ENCODE measurements around the gene KLHL42.
"Not testable (repeated sequence)": the region's sequence is repeated elsewhere in the genome, so short reads cannot be mapped to it uniquely, and the experiment has no call there.

Gene KLHL42

DNA sequence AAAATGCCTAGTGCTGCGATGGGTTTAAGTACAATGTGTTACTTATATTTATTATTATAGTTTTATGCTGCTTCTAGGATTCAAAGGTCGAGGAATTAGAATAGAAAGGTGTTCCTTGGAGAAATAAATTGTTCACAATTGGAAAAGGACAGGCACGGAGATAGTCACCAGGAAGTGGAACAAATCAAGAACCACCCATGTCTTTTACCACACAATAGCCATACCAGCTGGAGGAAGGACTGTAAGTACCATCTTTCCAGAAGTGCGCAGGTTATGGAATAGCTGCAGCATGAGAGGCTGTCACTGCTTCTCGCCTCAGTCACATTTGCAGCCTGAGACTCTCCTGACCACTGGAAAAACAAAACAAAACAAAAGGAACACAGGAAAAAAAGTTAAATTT is 40.5 kb downstream of the KLHL42 start:
- DNase-seq, result peak; percentile 42

DNA sequence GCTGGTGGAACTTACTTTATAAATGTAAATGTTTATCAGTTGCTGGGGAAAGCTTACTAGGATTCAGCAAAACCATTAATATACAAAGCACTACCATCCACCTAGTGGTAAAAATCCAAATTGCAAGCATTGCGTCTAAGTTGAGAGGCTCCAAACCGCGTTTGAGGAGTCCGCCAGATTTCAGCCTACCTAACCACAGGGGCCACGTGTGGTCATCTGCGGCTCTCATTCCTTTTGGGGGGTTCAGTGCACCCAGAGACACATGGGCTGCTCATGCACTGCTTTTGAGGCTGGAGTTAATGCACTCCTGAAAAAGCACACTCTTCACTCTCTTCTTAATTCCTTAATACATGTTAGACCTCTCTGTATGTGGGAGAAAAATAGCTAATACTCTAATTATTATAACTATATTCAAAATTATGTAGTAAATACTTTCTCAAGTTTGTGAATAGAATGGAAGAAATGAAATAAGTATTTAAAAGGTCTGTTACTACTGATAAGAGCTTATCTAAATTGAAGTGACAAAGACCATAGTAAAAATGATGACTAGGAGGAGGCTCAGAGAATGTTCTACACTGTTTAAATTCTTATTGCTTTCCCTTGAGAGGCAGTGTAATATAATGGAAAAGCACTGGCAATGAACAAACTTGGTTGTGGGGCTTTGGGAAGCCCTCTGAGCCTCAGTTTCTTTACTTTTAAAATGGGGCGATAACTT is 41.4 kb downstream of the KLHL42 start:
- DNase-seq, result peak; percentile 94

DNA sequence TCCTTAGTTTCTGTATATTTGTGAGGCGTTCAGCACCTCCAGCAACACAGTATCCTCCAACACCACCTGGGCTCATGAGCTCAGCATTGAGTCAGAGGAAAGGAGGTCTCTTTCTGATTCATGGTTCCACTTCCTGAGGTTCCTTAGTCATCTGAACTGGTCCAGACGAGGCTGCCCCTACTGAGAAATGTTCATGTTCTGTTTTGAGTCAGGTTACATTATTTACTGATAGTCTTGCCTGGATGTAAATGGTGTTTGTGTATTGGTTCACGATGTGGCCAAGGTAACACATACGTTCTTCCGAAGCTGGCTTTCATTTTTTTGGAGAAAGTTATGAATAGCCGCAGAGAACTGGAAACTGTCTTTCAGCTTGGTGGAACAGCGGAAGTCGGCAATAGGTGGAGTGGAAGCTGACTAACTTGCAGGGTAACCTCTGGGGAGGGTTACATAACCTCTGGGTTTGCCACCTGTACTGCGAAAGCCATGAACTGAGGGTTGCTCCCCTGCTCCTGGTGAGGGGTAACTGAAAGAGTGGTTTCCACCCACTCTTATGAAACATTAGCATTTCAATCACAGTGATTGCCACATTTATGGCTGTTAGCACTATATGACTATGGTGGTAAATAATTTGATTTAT is 42.2 kb downstream of the KLHL42 start:
- DNase-seq, result peak; percentile 30

DNA sequence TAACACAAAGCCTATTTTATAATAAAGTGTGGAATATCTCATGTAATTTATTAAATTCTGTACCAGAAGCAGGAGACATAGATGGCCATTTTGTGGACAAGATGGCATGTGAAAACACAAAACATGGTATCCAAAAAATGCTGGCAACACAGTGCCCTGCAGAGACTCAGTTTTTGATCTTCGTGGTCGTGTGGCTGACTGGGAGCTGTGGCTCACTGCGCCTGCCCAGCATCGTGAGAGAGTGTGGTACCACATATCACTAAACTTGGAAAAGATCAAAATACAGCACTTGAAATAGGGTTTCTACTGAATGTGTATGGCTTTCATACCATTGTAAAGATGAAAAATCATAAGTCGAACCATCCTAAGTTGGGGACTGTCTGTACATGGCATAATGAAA is 43.0 kb downstream of the KLHL42 start:
- no peak for DNase-seq

DNA sequence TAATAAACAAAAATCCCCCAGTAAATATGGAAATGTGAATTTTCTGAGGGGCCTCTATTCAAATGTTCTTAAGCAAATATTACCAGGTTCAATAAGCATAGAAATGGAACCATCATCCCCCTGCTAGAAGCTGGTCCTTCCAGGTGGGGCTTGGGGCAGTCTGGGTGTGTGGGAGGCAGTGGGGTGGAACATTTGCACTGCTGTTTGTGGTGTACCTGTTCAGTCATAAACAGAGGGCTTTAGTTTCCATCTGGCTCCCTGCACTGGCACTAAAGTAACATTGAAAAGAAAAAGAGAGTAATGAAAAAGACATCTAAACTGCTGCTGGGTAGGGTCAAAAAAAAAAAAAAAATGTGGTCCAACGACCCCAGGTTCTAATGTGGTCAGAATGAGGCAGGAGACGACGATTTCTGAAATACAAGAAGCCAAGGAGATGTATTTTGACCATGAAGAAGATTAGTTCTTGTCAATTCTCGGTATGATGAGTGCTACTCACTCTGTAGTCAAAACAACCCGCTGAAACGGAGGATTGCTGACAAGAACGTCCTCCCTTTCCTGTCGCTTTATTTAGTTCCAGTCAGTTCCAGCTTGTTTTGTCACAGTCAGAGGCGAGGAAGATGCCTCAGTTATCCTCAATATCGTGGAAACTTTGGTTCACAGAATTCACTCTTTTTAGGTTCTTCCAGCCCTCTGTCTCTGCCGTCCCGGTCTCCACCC is 44.3 kb downstream of the KLHL42 start:
- DNase-seq, result no peak

DNA sequence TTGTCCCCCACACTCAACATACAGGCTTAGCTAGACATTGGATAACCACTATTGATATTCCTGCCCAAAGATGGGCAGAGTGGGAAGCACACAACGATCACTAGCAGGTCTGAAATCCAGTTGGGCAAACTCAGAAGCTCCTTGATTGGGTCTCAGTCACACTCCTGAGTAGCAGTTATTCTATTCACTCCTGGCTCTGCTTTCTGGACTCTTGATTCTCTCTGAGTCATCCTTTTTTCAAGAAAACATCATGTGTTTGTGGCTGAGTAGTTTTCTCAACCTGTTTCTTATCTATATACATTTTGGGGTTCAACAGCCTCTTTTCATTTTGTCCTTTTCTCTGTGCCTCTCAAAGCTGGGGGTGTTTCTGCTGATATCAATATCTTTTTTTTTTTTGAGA is 46.0 kb downstream of the KLHL42 start:
- DNase-seq, result no peak

DNA sequence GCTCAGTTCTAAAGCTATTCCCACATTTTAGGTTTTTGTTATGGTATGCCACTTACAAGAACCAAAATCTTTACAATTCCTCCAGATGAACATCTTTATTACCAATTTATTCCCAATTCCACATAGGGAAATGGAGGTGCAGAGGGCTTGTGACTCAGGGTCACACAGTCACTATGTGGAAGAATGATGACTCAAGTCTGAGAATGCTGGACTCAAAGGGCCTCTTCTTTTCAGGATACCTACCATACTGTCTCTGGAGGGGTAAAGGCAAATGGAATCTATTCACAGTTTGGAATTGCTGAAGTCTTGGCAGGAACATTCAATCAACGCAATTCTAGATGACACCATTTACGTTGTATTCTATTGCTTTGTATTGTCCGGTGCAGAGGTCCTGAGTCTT is 48.2 kb downstream of the KLHL42 start:
- DNase-seq, result no peak

DNA sequence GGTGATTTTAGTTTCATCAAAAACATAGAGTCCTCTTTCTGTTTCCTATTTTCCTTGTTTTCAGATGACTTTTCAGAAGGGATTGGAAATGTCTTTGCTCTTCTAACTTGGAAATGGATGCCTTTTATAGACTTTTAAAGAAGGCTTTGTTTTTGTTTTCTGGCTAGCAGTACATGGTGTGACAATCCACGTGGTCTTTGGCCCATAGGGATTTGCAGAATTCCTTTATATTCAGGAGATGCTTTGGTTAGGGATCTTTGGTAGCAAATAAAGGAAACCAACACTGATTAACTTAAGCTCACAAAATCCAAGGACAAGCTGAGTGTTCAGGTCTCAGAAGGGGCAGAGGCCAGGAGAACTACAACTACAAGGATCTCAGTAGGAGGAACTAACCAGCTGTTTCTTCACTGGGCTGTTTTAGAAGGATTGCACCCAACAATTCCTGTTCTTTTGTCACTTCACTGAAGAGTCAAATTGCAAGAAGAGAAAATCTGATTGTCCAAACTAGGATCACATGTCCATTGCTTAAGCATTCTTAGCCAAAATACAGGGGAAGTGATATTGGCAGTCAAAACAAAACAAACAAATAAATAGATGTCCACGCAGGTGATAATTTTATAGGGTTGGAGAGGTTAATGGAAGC is 58.6 kb downstream of the KLHL42 start:
- DNase-seq, result no peak

DNA sequence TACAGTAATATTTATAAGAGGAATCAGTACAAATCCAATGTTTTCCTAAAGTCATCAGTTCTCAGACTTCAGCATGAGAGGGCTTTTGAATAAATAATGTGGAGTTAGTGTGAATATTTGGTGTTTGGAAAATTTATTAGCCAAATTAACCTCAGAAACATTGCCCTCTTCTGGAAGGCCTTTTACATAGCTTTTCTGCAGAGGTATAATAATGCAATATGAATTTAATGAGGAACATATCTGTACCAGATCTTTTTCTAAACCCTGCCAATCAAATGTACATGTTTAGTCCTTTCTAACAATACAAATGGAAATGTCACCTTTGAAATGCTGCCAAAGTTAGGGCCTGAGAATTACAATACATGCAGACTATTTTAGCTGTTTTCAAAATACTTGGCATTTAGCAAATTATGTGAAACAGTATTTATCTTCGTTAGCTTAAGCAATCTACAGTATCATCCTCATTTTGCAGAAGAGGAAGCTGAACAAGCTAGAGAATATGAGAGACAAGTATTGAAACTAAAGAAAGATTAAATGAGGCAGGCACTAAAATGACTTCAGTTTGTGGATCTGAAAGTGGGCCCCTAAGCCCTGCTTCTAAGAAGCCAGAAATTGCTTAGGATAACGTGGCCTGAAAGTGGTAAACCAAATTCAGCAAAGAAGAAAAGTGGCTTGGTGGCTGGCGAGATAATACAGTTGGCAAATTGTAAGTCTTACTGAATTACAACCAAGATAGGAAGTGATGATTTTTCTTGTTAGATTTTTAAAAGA is 60.4 kb downstream of the KLHL42 start:
- peak; percentile 23 for DNase-seq

DNA sequence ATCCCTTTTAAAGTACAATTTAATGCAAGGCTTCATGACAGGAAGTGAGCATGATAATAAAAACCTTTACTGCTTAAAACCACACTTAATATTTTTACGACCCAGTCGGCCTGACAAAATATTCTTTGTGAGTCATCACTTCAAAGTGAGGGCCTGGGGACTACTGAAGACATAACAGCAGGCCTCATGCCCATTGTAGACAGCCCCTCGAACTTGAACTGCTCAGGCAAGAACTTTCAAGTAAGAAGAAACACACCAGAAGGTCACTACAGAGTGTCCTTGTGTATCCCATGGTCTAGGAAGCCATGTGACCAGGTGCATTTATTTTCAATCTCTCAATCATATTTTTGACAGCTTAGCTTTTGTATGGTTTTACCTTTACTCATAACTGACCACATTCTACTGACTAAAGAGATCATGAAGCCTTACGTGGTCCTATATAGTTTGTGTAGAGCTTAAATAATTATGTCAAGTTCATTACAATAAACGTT is 61.4 kb downstream of the KLHL42 start:
- DNase-seq, result peak; percentile 70

DNA sequence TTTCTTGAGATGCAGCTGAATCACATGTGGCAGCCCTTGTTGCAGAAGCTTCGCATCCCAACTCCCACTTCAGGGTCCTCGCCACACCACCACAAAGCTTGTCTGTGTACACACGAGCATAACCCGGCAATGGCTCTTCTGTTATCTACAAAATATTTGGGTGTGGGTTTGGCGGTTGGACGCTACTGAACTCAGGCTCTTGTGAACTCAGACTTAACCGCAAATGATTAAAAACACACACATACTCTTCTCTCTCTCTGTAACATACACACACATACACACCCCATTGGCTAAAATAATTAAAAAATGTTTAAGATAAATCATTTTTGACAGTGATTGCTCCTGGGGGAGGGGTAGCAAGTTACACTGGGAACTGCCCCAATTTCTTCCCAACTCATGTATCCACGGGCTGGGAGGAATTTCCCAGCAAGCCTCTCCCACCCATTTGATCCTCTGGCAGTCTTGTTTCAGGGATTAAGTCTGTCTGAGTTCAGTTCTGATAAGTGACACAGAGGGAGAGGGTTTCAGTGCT is 63.7 kb downstream of the KLHL42 start:
- DNase-seq, result no peak

DNA sequence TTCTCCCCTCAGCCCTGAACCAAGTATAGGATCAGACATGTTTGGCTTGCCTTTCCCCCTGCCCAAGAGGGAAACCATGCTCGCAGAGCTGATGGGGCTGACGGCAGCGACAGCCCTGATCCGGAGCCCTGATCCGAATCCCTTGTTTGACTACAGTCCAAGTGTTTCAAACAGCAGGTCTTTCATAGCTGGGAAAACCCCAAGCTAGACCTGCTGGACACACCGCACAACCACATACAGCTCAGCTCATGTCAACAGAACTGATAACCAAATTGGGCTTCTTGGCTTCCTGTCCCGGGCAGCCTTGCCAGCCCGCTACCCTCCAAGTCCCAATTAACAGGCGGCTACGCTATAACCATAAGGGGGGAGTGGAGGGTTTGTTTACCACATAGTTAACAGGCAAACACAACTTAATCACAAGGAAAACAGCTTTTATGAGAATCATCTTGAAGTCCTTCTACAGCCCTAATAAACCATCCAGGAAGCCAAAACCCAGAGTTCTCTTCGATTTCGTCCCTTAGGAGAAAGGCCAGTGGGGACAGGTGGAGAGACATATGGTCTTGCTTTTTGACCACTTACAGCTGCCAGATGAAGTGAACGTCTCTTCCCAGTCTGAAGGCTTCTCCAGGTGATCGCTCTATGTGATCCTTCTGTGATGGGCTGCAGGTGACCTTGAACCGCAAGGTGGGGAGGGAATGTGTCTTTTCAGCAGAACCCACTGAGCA is 64.5 kb downstream of the KLHL42 start:
- no peak for DNase-seq

DNA sequence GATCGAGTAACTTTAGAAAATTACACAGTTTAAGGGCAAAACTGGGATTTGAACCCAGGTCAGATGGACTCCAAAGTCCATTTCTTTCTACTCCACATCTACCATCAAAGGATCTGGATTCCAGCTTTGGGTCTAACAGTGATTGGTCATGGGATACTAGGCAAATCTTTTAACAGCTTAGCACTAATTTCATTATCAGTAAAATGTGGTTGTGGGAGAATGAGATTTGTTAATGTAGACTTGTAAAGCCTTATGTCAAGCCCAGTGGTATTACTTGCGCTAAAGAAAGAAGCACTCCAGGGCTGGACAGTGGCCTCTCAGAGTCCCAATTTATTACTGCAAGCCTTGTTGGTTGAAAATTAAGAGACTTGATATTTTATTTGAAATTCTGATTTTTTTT is 65.2 kb downstream of the KLHL42 start:
- DNase-seq, result no peak

DNA sequence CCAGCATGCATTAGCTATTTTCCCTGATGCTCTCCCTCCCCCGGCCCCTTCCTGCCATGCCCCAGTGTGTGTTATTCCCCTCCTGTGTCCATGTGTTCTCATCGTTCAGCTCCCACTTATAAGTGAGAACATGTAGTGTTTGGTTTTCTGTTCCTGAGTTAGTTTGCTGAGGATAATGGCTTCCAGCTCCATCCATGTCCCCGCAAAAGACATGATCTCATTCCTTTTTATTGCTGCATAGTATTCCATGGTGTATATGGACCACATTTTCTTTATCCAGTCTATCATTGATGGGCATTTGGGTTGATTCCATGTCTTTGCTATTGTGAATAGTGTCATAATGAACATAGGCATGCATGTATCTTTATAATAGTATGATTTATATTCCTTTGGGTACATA is 65.7 kb downstream of the KLHL42 start:
- not testable (repeated sequence) for DNase-seq

DNA sequence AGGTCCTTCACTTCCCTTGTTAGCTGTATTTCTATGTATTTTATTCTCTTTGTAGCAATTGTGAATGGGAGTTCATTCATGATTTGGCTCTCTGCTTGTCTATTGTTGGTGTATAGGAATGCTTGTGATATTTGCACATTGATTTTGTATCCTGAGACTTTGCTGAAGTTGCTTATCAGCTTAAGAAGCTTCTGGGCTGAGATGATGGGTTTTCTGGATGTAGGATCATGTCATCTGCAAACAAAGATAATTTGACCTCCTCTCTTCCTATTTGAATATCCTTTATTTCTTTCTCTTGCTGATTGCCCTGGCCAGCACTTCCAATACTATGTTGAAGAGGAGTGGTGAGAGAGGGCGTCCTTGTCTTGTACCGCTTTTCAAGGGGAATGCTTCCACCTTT is 67.3 kb downstream of the KLHL42 start:
- not testable (repeated sequence) for DNase-seq

DNA sequence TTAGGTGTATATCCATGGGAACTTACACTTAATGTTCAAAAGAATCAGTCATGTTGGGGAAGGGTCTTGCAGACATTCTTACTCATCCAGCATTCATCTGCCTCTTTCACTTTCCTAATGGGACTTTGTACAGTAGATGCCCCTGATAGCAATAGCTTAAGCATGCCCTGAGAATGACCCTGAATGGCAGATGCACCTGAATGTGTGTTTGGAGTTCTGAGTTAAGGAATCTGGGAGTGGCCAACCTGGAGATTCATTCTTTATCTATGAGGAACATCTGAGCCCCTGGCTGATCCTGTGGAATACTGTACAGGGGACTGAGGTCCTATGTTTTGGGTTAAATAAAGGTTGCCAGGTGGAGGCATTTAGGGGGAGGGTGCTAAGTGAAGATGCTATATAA is 71.3 kb downstream of the KLHL42 start:
- no peak for DNase-seq

DNA sequence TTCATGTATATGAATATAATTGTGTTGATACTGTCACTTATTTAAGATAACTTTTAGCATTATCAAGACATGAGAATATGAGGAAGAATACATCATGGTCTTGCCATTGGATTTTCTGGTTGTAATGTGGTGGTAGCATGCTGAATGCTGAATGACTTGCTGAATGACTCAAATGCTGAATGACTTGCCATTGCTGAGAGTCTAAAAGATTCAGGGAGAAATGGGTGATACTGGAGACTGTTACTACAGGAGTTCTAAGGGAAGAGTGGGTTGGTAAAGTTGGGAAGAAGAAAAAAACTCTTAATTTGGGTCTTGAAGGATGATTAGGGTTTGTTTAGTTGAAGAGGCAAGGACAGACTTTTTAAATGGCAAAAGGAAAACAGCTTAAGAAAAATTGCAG is 72.1 kb downstream of the KLHL42 start:
- no peak for DNase-seq

Data from DMS53 (cell line).